NCI-H2081 treated with DMSO at 0.1 percent for 48 hours (cell line): ENCODE data around the gene LPA.
"Not testable (repeated sequence)": the region's sequence is repeated elsewhere in the genome, so short reads cannot be mapped to it uniquely, and the experiment has no call there.

Source experiments
- DNase-seq: peaks from one replicate; lab custom pipeline; 2025; lab: John Stamatoyannopoulos, UW

LPA gene

DNA sequence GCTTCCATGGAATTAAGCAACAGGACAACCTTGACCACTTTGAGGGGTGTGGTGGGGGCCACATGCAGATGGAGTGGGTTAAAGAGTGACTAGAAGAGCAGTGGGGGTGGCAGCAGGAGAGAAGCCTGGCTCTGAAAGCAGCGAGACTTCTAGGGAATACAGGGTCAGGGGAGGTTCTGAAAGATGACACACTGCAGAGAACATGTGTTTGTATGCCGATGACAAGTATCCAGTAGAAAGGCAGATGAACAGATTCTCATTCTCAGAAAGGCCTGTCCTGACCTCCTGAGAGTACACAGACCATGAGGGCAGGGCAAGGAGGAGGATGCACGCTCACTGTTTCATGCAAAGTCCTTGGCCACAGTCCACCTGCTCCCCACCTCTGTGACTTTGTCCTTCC, 2.9 kb downstream of the LPA start:
- DNase-seq = no peak

DNA sequence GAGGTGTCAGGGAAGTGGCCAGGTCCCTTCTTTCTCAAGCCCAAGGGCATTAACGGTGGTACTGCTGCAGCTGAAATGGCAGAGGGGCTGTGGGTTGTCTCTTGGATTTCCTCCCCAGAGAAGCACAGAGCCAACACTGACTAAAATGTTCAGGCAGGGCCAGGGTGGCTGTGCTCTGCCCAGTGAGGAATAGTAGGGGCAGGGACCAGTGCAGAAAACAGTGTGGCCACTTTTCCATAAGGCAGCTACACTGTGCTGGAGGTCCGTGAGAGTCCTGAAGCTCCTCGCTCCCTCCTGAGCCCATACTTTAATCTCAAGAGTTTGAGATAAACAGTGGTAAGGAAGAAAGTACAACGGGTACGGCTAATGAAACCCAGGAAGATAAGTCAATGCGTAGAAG, 4.5 kb downstream of the LPA start:
- no peak for DNase-seq

DNA sequence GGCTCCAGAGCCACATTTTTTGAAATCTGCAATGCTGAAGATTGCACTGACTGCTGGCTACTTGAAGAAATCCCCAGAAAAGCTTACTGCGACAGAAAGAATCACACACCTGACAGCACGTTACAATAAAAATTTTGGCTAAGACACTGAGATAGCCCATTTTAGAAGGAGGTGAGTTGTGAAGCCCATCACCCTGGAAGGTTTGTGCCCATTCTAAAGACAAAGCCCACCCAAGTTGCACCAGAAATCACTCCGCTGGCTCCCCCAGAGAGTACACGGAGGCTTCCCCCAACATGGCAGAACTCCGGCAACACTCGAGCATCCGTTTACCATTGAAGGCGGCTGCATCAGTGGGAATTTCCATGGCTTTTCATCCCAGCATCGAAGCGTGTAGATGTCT, 29.4 kb downstream of the LPA start:
- DNase-seq = no peak

DNA sequence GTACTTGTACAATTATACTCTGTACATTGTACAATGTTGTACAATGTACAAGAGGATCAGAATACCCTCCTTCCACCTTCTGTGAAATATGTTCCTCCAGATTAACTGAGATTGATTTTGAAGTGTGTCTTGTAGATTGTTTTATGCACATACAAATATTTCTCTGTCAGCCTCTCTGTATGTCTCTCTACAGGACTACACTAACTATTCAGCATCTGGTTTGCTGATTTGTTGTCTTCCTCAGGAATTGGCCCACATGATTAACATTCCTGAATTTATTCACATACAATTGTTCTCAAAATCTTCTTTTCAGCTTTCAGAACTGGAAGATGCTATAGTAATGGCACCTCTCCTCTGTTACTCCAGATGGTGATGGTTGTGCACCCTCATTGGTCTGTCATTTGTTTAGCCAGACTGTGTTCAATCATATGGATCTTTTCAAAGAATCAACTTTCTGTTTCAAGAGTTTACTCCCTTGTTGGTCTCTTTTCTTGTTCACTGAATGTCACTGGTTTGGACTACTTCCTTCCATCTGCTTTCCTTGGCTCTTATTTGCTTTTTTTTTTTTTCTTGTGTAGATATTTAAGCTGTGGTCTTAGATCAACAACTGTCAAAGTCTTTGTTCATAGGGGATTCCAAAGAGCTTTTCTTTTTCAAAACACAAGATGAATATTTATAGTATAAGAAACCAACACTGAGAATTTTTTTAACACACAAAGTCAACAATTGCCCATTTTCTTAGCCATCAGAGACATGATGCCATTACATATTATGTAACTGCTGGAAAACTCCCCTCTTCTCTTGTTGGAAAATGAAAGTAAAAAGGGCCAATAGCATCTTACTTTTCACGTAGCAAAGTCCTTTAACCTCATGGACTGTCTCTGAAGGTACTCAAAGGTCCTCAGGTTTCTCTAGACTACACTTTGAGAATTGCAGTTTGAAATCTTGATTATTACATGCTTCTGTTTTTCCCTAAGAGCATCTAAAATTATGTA, 67.9 kb downstream of the LPA start:
- no peak for DNase-seq

DNA sequence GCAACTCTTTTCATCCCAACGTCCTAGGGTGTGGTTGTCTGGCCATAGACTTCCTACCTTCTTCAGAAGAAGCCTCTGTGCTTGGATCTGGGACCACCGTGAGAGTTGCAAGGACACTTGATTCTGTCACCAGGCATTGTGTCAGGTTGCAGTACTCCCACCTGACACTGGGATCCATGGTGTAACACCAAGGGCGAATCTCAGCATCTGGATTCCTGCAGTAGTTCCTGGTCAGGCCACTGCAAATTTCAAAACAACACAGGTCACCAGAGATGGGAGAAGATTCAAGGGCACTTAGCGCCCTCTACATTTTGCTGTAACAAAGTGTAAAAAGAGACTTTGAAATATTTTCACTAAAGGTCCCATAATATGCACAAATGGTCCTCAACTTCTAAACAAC, 68.8 kb downstream of the LPA start:
- DNase-seq = not testable (repeated sequence)

DNA sequence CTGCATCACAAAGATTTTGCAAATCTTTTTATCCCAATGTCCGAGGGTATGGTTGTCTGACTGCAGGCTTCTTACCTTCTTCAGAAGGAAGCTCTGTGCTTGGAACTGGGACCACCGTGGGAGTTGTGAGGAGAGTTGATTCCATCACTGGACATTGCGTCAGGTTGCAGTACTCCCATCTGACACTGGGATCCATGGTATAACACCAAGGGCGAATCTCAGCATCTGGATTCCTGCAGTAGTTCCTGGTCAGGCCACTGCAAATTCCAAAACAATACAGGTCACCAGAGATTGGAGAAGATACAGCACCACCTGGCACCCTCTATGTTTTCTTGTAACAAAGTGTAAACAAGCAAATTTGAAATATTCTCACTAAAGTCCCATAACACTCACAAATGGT, 77.7 kb downstream of the LPA start:
- no peak for DNase-seq

DNA sequence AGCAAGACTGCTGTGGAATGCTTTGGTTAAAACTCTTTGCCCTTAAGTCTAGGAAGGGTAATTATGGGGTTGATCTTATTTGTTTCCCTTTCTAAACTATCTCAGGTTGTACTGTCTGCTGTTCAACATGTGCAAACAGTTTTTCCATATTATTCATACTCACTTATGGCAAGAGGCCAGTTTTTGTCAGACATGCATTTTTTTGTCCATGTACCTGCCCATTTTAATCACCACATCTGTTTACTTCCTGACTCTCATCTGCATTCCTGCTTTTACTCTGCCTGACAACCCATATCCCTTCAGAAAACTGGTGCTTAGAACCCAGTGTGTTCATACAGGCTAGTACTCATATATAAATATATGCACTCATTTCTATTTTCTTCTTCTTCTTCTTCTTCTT, 80.3 kb downstream of the LPA start:
- DNase-seq = no peak

DNA sequence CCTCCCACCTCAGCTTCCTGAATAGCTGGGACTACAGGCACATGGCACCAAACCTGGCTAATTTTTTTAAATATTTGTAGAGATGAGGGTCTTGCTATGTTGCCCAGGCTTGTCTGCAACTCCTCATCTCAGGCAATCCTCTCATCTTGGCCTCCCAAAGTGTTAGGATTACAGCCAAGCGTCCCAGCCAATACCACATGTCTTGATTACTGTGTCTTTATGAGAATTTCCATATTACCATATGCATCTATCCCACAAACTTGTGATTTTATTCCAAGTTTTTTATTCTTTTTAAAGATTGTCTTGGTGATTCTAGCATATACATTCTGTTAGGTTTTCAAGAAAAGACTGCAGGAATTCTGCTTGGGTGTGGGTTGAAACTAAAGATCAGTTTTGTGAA, 82.7 kb downstream of the LPA start:
- no peak for DNase-seq

DNA sequence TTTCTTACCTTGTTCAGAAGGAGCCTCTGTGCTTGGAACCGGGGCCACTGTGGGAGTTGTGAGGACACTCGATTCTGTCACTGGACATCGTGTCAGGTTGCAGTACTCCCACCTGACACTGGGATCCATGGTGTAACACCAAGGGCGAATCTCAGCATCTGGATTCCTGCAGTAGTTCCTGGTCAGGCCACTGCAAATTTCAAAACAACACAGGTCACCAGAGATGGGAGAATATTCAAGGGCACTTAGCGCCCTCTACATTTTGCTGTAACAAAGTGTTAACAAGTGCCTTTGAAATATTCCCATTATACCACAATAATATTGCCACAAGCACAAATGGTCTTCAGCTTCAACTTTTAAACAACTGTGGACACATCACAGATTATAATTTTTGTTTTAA, 85.6 kb downstream of the LPA start:
- not testable (repeated sequence) for DNase-seq

DNA sequence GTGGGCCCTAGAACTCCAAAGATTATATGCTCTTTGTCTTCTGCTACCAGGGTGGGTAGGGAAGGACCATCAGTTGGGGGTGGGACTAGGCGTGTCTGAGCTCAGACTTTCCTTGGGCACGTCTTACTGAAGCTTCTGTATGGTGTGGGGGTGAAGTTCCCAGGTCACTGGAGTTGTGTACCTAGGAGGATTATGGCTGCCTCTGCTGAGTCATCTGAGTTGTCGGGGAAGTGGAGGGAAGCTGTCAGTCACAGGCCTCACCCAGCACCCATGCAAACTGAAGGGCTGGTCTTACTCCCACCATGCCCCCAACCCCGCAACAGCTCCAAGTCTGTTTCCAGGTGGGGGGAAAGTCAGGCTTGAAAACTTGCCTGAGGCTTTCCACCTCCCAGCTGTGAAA, 90.1 kb downstream of the LPA start:
- DNase-seq = no peak

DNA sequence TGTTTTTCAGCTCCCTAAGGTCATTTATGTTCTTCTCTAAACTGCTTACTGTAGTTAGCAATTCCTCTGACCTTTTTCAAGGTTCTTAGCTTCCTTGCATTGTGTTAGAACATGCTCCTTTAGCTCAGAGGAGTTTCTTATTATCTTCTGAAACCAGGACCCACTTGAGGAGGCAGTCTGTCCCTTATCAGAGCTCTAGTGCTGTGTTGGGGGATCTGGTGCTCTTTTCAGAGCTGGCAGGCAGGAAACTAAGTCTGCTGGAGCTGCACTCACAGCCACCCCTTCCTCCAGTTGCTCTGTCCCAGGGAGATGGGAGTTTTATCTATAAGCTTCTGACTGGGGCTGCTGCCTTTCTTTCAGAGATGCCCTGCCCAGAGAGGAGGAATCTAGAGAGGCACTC, 92.9 kb downstream of the LPA start:
- DNase-seq = not testable (repeated sequence)

DNA sequence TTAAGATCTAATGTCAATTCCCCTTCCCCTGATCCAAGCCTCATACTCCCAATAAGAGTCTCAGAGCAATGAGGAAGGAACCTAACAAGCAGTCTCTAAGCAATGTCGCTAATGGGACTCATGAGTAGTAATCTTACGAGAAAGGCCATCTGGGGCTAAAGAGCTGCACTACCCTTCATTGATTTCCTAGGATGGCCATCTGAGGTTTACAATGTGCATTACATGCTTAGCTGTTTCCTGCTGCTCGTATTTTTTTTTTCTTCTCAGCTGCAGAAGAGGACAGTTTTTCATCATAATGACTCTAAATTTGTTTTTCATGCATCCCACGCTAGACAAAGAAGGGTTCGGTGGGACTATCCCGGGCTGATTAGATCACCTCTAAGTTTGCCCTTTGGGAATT, 119.3 kb downstream of the LPA start:
- no peak for DNase-seq

DNA sequence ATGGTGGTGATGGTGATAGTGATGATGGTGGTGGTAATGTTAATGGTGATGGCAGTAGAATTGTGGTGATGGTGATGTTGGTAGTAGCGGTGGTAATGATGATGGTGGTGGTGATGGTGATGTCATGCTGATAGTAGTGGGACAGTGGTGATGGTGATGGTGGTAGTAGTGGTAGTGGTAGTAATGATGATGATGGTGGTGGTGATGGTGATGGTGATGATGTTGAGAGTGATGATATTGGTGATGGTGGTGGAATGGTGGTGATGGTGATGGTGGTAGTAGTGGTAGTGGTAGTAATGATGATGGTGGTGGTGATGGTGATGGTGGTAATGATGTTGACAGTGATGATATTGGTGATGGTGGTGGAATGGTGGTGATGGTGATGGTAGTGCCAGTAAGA, 128.8 kb downstream of the LPA start:
- DNase-seq = no peak

DNA sequence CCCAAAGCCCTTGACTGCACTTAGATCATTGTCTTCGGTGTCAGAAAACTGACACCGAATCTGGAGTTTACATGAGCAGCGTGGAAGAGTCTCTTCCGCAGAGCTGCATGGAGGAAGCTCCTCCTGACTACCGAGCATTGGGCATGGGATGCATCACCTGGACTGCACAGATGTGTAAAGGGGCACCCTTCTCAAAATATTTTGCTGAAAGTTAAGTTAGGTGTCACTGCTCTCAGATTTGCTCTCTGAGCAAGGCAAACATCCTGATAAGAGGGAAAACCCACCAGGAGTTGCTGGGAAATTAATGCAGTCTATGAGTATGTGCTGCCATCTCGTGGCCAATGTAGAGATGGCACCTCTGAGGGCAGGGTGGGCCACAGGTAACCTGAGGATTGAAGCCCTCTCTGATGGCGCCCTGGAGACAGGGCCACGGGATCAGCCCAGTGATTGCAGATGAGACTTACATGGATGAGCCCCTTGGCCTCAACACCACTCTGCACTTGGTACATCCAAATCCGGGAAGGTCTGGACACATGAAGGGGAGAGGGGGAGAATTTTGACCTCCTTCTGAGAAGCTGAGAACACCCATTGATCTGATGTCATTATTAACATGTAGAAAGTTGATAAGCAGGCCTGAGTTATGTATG, 129.9 kb downstream of the LPA start:
- DNase-seq = no peak

DNA sequence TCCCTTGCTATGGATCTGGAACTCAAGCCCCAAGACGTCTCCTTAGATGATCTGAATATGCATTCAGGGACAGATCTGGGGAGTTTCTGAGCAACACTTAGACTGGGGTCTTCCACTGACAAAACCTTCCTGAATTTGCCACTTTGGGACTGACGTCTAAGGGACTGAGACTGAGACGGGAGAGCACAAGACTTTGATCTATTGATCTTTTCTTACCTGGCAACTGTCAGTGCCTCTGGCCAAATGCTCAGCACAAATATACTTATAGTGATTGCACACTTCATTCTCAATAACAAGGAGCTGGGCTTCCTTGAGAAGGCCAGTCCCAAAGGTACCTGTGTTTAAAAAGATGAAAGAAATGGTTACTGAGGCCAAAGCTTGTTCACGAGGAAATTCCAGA, 131.8 kb downstream of the LPA start:
- DNase-seq = no peak

DNA sequence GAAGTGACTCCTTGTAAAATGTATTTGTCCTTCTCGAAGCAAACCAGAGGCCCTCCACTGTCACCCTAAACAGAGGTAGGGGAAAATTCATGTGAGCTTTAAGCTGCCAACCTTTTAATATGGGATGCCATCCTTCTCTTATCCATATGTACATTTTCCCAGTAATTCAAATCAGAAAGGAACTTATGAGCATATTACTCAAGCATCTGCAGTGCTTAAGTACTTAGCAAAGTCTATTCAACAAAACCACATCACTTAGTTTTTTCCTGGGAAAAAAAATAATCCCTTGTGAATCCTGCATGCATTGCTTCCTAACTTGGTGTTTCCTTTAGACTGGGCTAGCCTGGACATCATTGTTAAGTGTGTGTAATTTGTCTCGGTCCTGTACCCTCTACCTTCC, 132.2 kb downstream of the LPA start:
- DNase-seq = no peak

DNA sequence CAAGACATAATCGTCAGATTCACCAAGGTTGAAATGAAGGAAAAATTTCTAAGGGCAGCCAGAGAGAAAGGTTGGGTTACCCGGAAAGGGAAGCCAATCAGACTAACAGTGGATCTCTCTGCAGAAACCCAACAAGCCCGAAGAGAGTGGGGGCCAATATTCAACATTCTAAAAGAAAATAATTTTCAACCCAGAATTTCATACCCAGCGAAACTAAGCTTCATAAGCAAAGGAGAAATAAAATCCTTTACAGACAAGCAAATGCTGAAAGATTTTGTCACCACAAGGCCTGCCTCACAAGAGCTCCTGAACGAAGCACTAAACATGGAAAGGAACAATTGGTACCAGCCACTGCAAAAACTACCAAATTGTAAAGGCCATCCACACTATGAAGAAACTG, 134.6 kb downstream of the LPA start:
- not testable (repeated sequence) for DNase-seq

DNA sequence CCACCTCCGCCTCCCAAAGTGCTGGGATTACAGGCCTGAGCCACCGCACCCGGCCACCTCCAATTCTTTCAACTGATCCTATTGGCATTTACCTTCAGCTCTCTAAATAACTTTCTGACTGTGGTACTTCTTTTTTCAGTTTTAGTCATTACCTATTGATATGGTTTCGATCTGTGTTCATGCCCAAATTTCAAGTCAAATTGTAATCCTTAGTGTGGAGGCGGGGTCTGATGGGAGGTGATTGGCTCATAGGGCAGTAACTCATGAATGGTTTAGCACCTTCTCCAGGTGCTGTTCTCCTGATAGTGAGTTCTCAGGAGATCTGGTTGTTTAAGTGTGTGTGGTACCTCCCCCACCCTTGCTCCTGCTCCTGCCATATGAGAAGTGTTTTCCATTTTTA, 140.9 kb downstream of the LPA start:
- DNase-seq = no peak

DNA sequence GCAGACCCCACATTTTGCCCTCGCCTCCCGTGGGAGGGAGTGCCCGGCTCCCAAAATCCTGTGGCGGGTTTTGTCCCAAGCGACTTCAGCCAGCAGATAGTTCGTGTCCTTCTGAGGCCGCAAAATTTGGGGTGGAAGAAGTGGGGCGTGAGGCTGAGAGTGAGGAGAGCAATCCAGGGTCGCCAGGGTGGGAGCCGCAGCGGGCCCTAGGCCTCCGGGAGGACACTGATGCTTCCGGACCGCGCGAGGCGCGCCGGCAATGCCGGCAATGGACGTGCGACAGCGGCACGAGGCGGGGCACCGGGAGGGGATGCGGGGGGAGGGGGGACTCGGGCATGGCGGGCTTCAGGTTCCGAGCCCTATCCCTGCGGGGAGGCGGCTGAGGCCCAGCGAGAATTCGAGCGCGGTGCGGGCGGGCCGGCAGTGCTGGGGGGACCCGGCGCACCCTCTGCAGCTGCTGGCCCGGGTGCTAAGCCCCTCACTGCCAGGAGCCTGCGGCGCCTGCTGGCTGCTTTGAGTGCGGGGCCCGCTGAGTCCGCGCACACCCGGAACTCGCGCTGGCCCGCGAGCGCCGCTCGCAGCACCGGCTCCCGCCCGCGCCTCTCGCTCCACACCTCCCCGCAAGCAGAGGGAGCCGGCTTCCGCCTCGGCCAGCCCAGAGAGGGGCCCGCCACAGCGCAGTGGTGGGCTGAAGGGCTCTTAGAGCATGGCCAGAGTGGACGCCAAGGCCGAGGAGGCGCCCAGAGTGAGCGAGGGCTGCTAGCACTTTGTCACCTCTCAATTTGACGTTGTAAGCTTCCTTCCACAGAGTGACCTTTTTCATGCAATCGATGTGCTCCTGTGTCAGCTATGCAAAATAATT, 143.8 kb downstream of the LPA start:
- no peak for DNase-seq

DNA sequence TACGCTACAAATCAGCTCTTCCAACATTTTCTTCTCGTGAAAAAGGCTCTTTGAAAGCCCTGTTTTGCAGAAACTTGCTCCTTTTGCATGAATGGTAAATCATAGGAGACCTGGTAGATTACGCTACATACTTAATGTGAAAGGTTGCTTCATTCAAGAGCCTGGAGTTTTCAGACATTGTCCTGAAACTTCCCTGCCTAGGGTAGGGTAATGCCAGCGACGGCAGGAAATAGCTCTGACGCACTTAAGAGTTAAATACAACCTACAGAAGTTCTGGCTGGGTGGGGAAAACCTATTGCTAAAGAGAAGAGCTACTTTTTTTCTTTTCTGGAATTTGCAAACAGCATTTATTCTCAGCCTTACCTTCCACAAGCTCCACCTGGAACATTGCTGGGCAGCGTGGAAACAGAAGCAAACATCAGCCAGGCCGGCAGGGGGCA, 144.5 kb downstream of the LPA start:
- no peak for DNase-seq

DNA sequence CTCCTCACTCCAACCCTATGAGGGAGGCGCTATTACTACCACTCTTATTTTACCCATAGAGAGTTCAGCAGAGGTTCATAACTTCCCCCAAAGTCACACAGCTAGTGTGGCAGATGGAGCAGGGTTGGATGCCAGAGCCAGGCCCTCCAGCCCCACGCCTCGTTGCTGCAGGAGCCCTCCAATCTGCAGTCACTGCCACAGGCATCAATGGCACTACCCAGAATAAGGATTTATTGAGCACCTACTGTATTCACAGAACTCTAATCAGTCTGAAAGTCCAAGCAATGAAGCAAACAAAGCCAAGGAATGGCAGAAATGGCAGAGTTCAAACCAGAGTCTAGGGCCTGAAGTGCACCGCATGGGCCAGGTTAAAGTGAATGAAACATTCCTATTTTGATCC, 144.9 kb downstream of the LPA start:
- DNase-seq = no peak

DNA sequence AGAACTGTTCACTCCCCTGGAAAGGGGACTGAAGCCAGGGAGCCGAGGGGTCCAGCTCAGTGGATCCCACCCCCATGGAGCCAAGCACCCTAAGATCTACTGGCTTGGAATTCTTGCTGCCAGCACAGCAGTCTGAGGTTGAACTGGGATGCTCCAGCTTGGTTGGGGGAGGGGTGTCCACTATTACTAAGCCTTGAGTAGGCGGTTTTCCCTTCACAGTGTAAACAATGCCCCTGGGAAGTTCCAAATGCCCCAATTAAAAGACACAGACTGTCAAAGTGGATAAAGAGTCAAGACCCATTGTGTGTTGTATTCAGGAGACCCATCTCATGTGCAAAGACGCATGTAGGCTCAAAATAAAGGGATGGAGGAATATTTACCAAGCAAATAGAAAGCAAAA, 150.2 kb downstream of the LPA start:
- no peak for DNase-seq
